Esophagus squamous epithelium (tissue), 5 donors: ENCODE measurements around the gene TBC1D9. TPM values are rescaled to one million over a fixed set of nuclear protein-coding genes. Genes with fewer than 3 reads are reported as not detected.

ENCODE experiments used
- DNase-seq: peaks from one replicate; lab custom pipeline; 2025; lab: John Stamatoyannopoulos, UW
- H3K27ac ChIP-seq, 4 donors: fragments of 200-600 bp; sonication (generic); one replicate each; pipeline ENCODE4 v1.5.1; 2016 to 2019; ENCODE audit warnings: mild to moderate bottlenecking in 1 of 4
- H3K27me3 ChIP-seq, 4 donors: fragments of 200-600 bp; sonication (generic); 1 replicate in 3 of 4; 2 replicates in 1 of 4; pipeline versions ENCODE4 v1.5.1 to v1.6.0; 2017 to 2021; ENCODE audit warnings: antibody characterized with exemption in 1 of 4
- H3K36me3 ChIP-seq, 3 donors: fragments of 200-600 bp; sonication (generic); one replicate each; pipeline ENCODE4 v1.5.1; 2016 to 2019
- H3K4me1 ChIP-seq, 3 donors: fragments of 200-600 bp; sonication (generic); one replicate each; pipeline ENCODE4 v1.5.1; 2017 to 2019
- H3K4me3 ChIP-seq, 4 donors: fragments of 200-600 bp; sonication (generic); 1 replicate in 3 of 4; 2 replicates in 1 of 4; pipeline ENCODE4 v1.5.1; 2016 to 2019; ENCODE audit warnings: mild to moderate bottlenecking in 2 of 4, moderate library complexity in 1 of 4
- H3K9me3 ChIP-seq, 3 donors: fragments of 200-600 bp; sonication (generic); one replicate each; pipeline ENCODE4 v1.5.1; 2016 to 2019
- CTCF ChIP-seq, 6 experiments: fragments of 450-650 bp in 4 of 6; fragments of 200-600 bp in 2 of 6; sonication (generic) in 2 of 6; IDR thresholded peaks; one replicate each; pipeline ENCODE4 v1.5.1; 2016 to 2019; ENCODE audit warnings: antibody characterized with exemption in 6 of 6, mild to moderate bottlenecking in 4 of 6, moderate library complexity in 4 of 6
- POLR2A ChIP-seq, 4 donors: fragments of 450-650 bp; IDR thresholded peaks; one replicate each; pipeline ENCODE4 v1.6.1; 2017; ENCODE audit warnings: antibody characterized with exemption in 4 of 4, mild to moderate bottlenecking in 4 of 4, moderate library complexity in 3 of 4
- WGBS, 2 donors: methylation state at CpG; one replicate each; pipeline ENCODE4 v1.1.5; 2018; 5-methylcytosine and 5-hydroxymethylcytosine counted together
- intact Hi-C: fragments of 100-400 bp; cut with DNase I; formaldehyde crosslinking; loops from one replicate; pipeline ENCODE4 v1.15.0; 2022
- total RNA-seq, 4 donors: library from RNA; depleted of rRNA; stranded (reverse); fragments of >200 nt; gene quantifications; one replicate each; pipeline ENCODE4 v1.1.0, GENCODE V29; 2016
- donor health status: DM: yes; HTN: yes; CAD: no.

TBC1D9 gene
- total RNA-seq, 4 donors from 2014 or later = 8.6 to 21.0 (median 11.5) TPM

- no peaks in the 10 kb centered on the region for H3K27me3 ChIP-seq
- no peak overlapping the region for H3K27ac ChIP-seq
- no peak overlapping the region for H3K4me3 ChIP-seq
- no peaks in the 10 kb centered on the region for H3K9me3 ChIP-seq
- TF ChIP-seq CTCF (IDR thresholded peaks at IDR 0.05) = no peak
- no peak for TF ChIP-seq POLR2A (IDR thresholded peaks at IDR 0.05)
- H3K4me1 ChIP-seq = no peaks in the 10 kb centered on the region
- H3K36me3 ChIP-seq = peaks cover 0 to 70% (median 5%) of the 10 kb centered on the region in 3 donors
- intact Hi-C loops = no loop called here
- DNase-seq = no peak
- 75 to 84% methylated on average over 4 of the region's 4 CpGs for WGBS, 2 donors
Observed at GRCh38 chr4:140675599-140676231, 80.5 kb downstream of the TBC1D9 start.

- intact Hi-C loops = no loop called here
- 66 to 69% methylated on average over 3 of the region's 3 CpGs for WGBS, 2 donors
- no peak for DNase-seq
- Histone ChIP-seq H3K27ac (peak overlapping the region in 1 of 4 donors; percentile 2), H3K4me3 (no peak overlapping the region), H3K27me3 (no peaks in the 10 kb centered on the region), H3K36me3 (peaks cover 0 to 80% (median 5%) of the 10 kb centered on the region in 3 donors), H3K4me1 (no peaks in the 10 kb centered on the region), H3K9me3 (no peaks in the 10 kb centered on the region)
- TF ChIP-seq CTCF (IDR thresholded peaks at IDR 0.05) (no peak), POLR2A (IDR thresholded peaks at IDR 0.05) (no peak)
Observed at GRCh38 chr4:140673729-140674128, 82.5 kb downstream of the TBC1D9 start.

- no peak overlapping the region for H3K27ac ChIP-seq
Observed at GRCh38 chr4:140672416-140672815, 83.8 kb downstream of the TBC1D9 start.

GRCh38 chr4:140668111-140668510, 88.1 kb downstream of the TBC1D9 start:
- Histone ChIP-seq H3K4me1 (no peaks in the 10 kb centered on the region), H3K9me3 (no peaks in the 10 kb centered on the region), H3K27me3 (no peaks in the 10 kb centered on the region), H3K4me3 (no peak overlapping the region), H3K36me3 (peaks cover 0 to 78% (median 0%) of the 10 kb centered on the region in 3 donors), H3K27ac (no peak overlapping the region)
- DNase-seq = no peak
- intact Hi-C loops = no loop called here
- WGBS, 2 donors = 92 to 94% methylated on average over 1 of the region's 1 CpG
- TF ChIP-seq POLR2A (IDR thresholded peaks at IDR 0.05) (no peak), CTCF (IDR thresholded peaks at IDR 0.05) (no peak)

More at GRCh38 chr4:140672416-140672815, 83.8 kb downstream of the TBC1D9 start:
- TF ChIP-seq POLR2A (IDR thresholded peaks at IDR 0.05) (no peak), CTCF (IDR thresholded peaks at IDR 0.05) (no peak)
- DNase-seq = no peak
- Histone ChIP-seq H3K36me3 (peaks cover 0 to 80% (median 0%) of the 10 kb centered on the region in 3 donors), H3K4me3 (no peak overlapping the region), H3K4me1 (no peaks in the 10 kb centered on the region), H3K9me3 (no peaks in the 10 kb centered on the region), H3K27me3 (no peaks in the 10 kb centered on the region)
- 81 to 87% methylated on average over 4 of the region's 4 CpGs for WGBS, 2 donors
- intact Hi-C loops = no loop called here

GRCh38 chr4:140666889-140667614, 89.1 kb downstream of the TBC1D9 start:
- WGBS, 2 donors = 74 to 87% methylated on average over 6 to 11 of the region's 11 CpGs
- peaks cover 0 to 85% (median 0%) of the 10 kb centered on the region in 3 donors for H3K36me3 ChIP-seq
- intact Hi-C loops = no loop called here
- H3K4me3 ChIP-seq = no peak overlapping the region
- H3K4me1 ChIP-seq = no peaks in the 10 kb centered on the region
- DNase-seq = no peak
- H3K27me3 ChIP-seq = no peaks in the 10 kb centered on the region
- TF ChIP-seq CTCF (IDR thresholded peaks at IDR 0.05) = no peak
- TF ChIP-seq POLR2A (IDR thresholded peaks at IDR 0.05) = no peak
- H3K27ac ChIP-seq = peak overlapping the region in 1 of 4 donors; percentile 15
- no peaks in the 10 kb centered on the region for H3K9me3 ChIP-seq
